ENCODE measurements around the gene MAML3.

Gene MAML3

GRCh38 chr4:139919004-139919403 lies 235.0 kb downstream of the MAML3 start:
- Histone ChIP-seq H4K91ac (ENCODE audit: low read depth, low read length, poor library complexity) (no peak overlapping the region), H2BK5ac (ENCODE audit: low read length) (no peak overlapping the region), H3K9ac (ENCODE audit: low read depth, low read length, poor library complexity) (no peak overlapping the region), H2BK12ac (ENCODE audit: low read length) (no peak overlapping the region), H3K4me1 (ENCODE audit: control insufficient read depth in 2 of 2, insufficient read depth in 1 of 2, low read depth in 1 of 2, low read length in 2 of 2) (peaks cover 23 to 24% of the 10 kb centered on the region in 2 donors), H2BK120ac (ENCODE audit: low read depth, low read length) (no peak overlapping the region), H3K14ac (ENCODE audit: low read length) (no peak overlapping the region), H3K9me3 (replicated peaks in 1 of 2; ENCODE audit: control insufficient read depth in 2 of 2, insufficient read depth in 1 of 2, low read depth in 1 of 2, low read length in 2 of 2) (peaks cover 0 to 5% of the 10 kb centered on the region in 2 donors), H3K27me3 (ENCODE audit: control insufficient read depth in 3 of 3, insufficient read depth in 3 of 3, low read depth in 1 of 3, low read length in 3 of 3) (no peaks in the 10 kb centered on the region), H3K4ac (ENCODE audit: low read length) (no peak overlapping the region), H3K18ac (ENCODE audit: low read length) (no peak overlapping the region), H3K23ac (ENCODE audit: low read depth, low read length, poor library complexity) (no peak overlapping the region), H2AK5ac (ENCODE audit: low read depth, low read length) (no peak overlapping the region), H2AFZ (ENCODE audit: low read length) (no peak overlapping the region), H3K4me3 (ENCODE audit: low read length in 2 of 2) (no peak overlapping the region), H2BK15ac (ENCODE audit: low read length) (no peak overlapping the region), H3K79me1 (ENCODE audit: low read depth, low read length) (no peaks in the 10 kb centered on the region), H4K8ac (ENCODE audit: low read depth, low read length) (no peak overlapping the region), H3K27ac (replicated peaks; ENCODE audit: low read length) (no peak overlapping the region), H3K36me3 (replicated peaks in 1 of 2; ENCODE audit: control insufficient read depth in 2 of 2, insufficient read depth in 2 of 2, low read length in 2 of 2) (no peaks in the 10 kb centered on the region), H3K4me2 (ENCODE audit: insufficient read depth, low read length, poor library complexity, severe bottlenecking) (no peak overlapping the region)
- no peak for DNase-seq (ENCODE audit: low spot score)

- Histone ChIP-seq H3K36me3 (replicated peaks in 1 of 2; ENCODE audit: control insufficient read depth in 2 of 2, insufficient read depth in 2 of 2, low read length in 2 of 2) (no peaks in the 10 kb centered on the region), H3K4me2 (ENCODE audit: insufficient read depth, low read length, poor library complexity, severe bottlenecking) (no peak overlapping the region), H3K9me3 (replicated peaks in 1 of 2; ENCODE audit: control insufficient read depth in 2 of 2, insufficient read depth in 1 of 2, low read depth in 1 of 2, low read length in 2 of 2) (peaks cover 0 to 5% of the 10 kb centered on the region in 2 donors), H2BK12ac (ENCODE audit: low read length) (no peak overlapping the region), H3K4ac (ENCODE audit: low read length) (no peak overlapping the region), H3K14ac (ENCODE audit: low read length) (no peak overlapping the region), H3K9ac (ENCODE audit: low read depth, low read length, poor library complexity) (no peak overlapping the region), H2BK5ac (ENCODE audit: low read length) (no peak overlapping the region), H3K79me1 (ENCODE audit: low read depth, low read length) (no peaks in the 10 kb centered on the region), H4K8ac (ENCODE audit: low read depth, low read length) (no peak overlapping the region), H2AFZ (ENCODE audit: low read length) (no peak overlapping the region), H2BK120ac (ENCODE audit: low read depth, low read length) (no peak overlapping the region), H3K4me1 (ENCODE audit: control insufficient read depth in 2 of 2, insufficient read depth in 1 of 2, low read depth in 1 of 2, low read length in 2 of 2) (peaks cover 23 to 24% of the 10 kb centered on the region in 2 donors), H3K23ac (ENCODE audit: low read depth, low read length, poor library complexity) (no peak overlapping the region), H3K4me3 (ENCODE audit: low read length in 2 of 2) (no peak overlapping the region), H2BK15ac (ENCODE audit: low read length) (no peak overlapping the region), H3K27me3 (ENCODE audit: control insufficient read depth in 3 of 3, insufficient read depth in 3 of 3, low read depth in 1 of 3, low read length in 3 of 3) (no peaks in the 10 kb centered on the region), H4K91ac (ENCODE audit: low read depth, low read length, poor library complexity) (no peak overlapping the region), H3K18ac (ENCODE audit: low read length) (no peak overlapping the region), H2AK5ac (ENCODE audit: low read depth, low read length) (no peak overlapping the region), H3K27ac (replicated peaks; ENCODE audit: low read length) (no peak overlapping the region)
- no peak for DNase-seq (ENCODE audit: low spot score)
- no CpG with 5 or more reads among the region's 7 CpGs for WGBS, 2 donors (ENCODE audit: extremely low coverage in 2 of 2, insufficient read length in 2 of 2, insufficient replicate concordance in 1 of 2)
Measured at GRCh38 chr4:139918591-139918990, 235.4 kb downstream of the MAML3 start.

GRCh38 chr4:139917896-139918295 lies 236.1 kb downstream of the MAML3 start:
- Histone ChIP-seq H3K9ac (ENCODE audit: low read depth, low read length, poor library complexity) (no peak overlapping the region), H2BK12ac (ENCODE audit: low read length) (no peak overlapping the region), H3K27ac (replicated peaks; ENCODE audit: low read length) (no peak overlapping the region), H3K36me3 (replicated peaks in 1 of 2; ENCODE audit: control insufficient read depth in 2 of 2, insufficient read depth in 2 of 2, low read length in 2 of 2) (no peaks in the 10 kb centered on the region), H3K14ac (ENCODE audit: low read length) (no peak overlapping the region), H3K18ac (ENCODE audit: low read length) (no peak overlapping the region), H2BK15ac (ENCODE audit: low read length) (no peak overlapping the region), H4K8ac (ENCODE audit: low read depth, low read length) (no peak overlapping the region), H2BK120ac (ENCODE audit: low read depth, low read length) (no peak overlapping the region), H3K4me2 (ENCODE audit: insufficient read depth, low read length, poor library complexity, severe bottlenecking) (no peak overlapping the region), H2AK5ac (ENCODE audit: low read depth, low read length) (no peak overlapping the region), H3K4me3 (ENCODE audit: low read length in 2 of 2) (no peak overlapping the region), H2AFZ (ENCODE audit: low read length) (no peak overlapping the region), H3K23ac (ENCODE audit: low read depth, low read length, poor library complexity) (no peak overlapping the region), H2BK5ac (ENCODE audit: low read length) (no peak overlapping the region), H3K9me3 (replicated peaks in 1 of 2; ENCODE audit: control insufficient read depth in 2 of 2, insufficient read depth in 1 of 2, low read depth in 1 of 2, low read length in 2 of 2) (peaks cover 0 to 5% of the 10 kb centered on the region in 2 donors), H3K79me1 (ENCODE audit: low read depth, low read length) (no peaks in the 10 kb centered on the region), H4K91ac (ENCODE audit: low read depth, low read length, poor library complexity) (no peak overlapping the region), H3K27me3 (ENCODE audit: control insufficient read depth in 3 of 3, insufficient read depth in 3 of 3, low read depth in 1 of 3, low read length in 3 of 3) (no peaks in the 10 kb centered on the region), H3K4ac (ENCODE audit: low read length) (no peak overlapping the region), H3K4me1 (ENCODE audit: control insufficient read depth in 2 of 2, insufficient read depth in 1 of 2, low read depth in 1 of 2, low read length in 2 of 2) (peaks cover 23 to 24% of the 10 kb centered on the region in 2 donors)
- no peak for DNase-seq (ENCODE audit: low spot score)
- WGBS, 2 donors (ENCODE audit: extremely low coverage in 2 of 2, insufficient read length in 2 of 2, insufficient replicate concordance in 1 of 2), result no CpG with 5 or more reads among the region's 6 CpGs

GRCh38 chr4:139916041-139916440 lies 237.9 kb downstream of the MAML3 start:
- Histone ChIP-seq H3K9ac (ENCODE audit: low read depth, low read length, poor library complexity) (no peak overlapping the region), H3K36me3 (replicated peaks in 1 of 2; ENCODE audit: control insufficient read depth in 2 of 2, insufficient read depth in 2 of 2, low read length in 2 of 2) (no peaks in the 10 kb centered on the region), H3K23ac (ENCODE audit: low read depth, low read length, poor library complexity) (no peak overlapping the region), H3K79me1 (ENCODE audit: low read depth, low read length) (no peaks in the 10 kb centered on the region), H3K14ac (ENCODE audit: low read length) (no peak overlapping the region), H2BK15ac (ENCODE audit: low read length) (no peak overlapping the region), H2BK12ac (ENCODE audit: low read length) (no peak overlapping the region), H3K18ac (ENCODE audit: low read length) (no peak overlapping the region), H3K4me3 (ENCODE audit: low read length in 2 of 2) (no peak overlapping the region), H4K8ac (ENCODE audit: low read depth, low read length) (no peak overlapping the region), H4K91ac (ENCODE audit: low read depth, low read length, poor library complexity) (no peak overlapping the region), H3K4me1 (ENCODE audit: control insufficient read depth in 2 of 2, insufficient read depth in 1 of 2, low read depth in 1 of 2, low read length in 2 of 2) (peaks cover 10 to 15% of the 10 kb centered on the region in 2 donors), H2AFZ (ENCODE audit: low read length) (no peak overlapping the region), H3K9me3 (replicated peaks in 1 of 2; ENCODE audit: control insufficient read depth in 2 of 2, insufficient read depth in 1 of 2, low read depth in 1 of 2, low read length in 2 of 2) (peaks cover 0 to 5% of the 10 kb centered on the region in 2 donors), H3K4ac (ENCODE audit: low read length) (no peak overlapping the region), H2BK120ac (ENCODE audit: low read depth, low read length) (no peak overlapping the region), H2BK5ac (ENCODE audit: low read length) (no peak overlapping the region), H2AK5ac (ENCODE audit: low read depth, low read length) (no peak overlapping the region), H3K4me2 (ENCODE audit: insufficient read depth, low read length, poor library complexity, severe bottlenecking) (no peak overlapping the region), H3K27ac (replicated peaks; ENCODE audit: low read length) (no peak overlapping the region), H3K27me3 (ENCODE audit: control insufficient read depth in 3 of 3, insufficient read depth in 3 of 3, low read depth in 1 of 3, low read length in 3 of 3) (no peaks in the 10 kb centered on the region)
- no CpG with 5 or more reads among the region's 1 CpG for WGBS, 2 donors (ENCODE audit: extremely low coverage in 2 of 2, insufficient read length in 2 of 2, insufficient replicate concordance in 1 of 2)
- no peak for DNase-seq (ENCODE audit: low spot score)
